ENCODE data around the gene SH3RF3.

Gene SH3RF3

DNA sequence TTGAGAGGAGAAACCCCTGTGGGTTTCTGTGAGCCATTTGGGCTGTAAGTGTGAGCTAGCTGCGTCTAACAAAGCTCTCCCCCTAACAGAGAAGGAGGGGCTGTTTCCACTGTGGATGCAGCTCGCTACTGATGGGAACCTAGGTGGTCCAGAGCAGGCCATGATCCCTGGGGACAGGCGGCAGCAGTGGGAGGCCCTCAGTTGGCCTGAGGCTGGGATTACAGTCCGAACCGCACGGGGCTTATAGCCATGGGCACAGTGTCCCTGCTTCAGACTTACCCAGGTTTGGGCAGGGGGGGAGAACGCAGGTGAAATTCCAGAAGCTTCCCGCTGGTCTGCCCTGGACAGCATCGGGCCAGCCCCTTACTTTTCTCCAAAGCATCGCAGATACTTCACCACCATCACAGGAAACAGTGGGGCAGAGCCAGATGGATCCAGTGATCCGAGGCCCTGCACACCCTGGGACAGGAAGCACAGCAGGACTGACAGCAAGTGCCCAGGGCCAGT lies 345.4 kb downstream of the SH3RF3 start:
- in situ Hi-C loops (cut with HindIII; ENCODE audit: low sequenced_read_pairs), result no loop called here

DNA sequence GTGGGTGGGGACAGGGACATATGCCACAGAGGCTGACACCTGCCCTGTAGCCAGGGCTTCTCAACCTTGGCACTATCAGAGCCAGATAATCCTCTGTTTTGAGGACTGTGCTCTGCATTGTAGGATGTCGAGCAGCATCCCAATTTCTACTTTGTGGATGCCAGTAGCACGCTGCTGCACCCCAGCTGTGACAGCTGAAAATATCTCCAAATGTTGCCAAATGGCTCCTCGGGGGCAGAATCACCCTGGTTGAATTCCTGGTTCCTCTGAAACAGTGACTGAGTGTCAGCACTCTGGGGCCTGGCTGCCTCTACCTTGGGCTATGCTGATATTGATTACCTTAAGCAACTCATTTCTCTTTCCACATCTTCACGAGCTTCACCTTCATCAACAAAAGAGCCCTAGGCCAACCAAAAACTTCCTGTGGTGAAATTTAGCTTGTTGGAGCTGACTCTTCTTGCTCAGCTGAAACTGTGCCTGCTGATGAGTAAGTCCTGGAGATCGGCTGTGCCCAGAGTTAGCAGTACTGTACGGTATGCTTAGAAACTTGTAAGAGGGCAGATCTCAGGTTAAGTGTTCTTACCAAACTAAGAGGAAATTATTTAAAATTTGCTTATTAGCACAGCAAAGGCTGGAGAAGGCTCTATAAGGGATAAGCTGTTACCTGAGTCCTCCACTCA lies 346.7 kb downstream of the SH3RF3 start:
- in situ Hi-C loops (cut with HindIII; ENCODE audit: low sequenced_read_pairs), result no loop called here

- in situ Hi-C loops (cut with HindIII; ENCODE audit: low sequenced_read_pairs), result no loop called here
These were observed 347.8 kb downstream of the SH3RF3 start for GRCh38 chr2:109476641-109477441.

GRCh38 chr2:109478906-109479493 lies 350.0 kb downstream of the SH3RF3 start:
- in situ Hi-C loops (cut with HindIII; ENCODE audit: low sequenced_read_pairs), result no loop called here

GRCh38 chr2:109479804-109480203 lies 350.8 kb downstream of the SH3RF3 start:
- in situ Hi-C loops (cut with HindIII; ENCODE audit: low sequenced_read_pairs), result loop anchor here (10.0 kb wide), 1 partner anchor 345 kb away; no protein-coding TSS in a partner anchor

DNA sequence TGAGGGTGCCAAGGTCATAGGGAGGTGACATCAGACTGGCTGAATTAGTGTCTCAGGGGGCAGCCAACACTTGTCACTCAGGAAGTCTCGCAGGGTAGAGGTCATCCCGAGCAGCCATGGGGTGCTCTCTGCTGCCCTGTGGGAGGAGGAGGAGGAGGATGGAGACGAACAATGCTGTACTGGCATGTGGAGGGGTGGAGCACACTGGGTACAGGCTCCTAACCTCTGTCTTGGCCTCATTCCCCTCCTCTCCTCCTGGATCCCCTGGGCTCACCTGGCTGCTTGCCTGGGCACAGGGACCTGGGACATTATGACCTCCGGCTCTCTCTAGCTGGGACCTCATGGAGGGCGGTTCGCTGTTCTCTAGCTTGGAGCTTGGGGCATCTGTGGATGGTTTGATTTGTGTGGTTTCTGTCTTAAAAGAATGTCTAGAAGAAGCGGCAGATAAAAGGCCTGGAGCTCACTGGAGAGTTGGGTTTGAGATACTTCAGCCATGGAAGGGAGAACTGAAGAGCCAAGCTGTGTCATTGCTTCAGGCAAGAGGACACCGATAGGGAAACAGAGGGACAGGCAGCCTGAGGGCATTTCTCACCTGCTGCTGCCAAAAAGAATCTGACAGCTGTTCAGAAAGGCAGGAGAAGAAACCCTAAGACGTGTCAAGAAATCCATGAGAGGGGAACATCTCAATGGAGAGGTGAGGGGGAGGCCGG lies 351.6 kb downstream of the SH3RF3 start:
- in situ Hi-C loops (cut with HindIII; ENCODE audit: low sequenced_read_pairs), result loop anchor here (10.0 kb wide), 1 partner anchor 346 kb away; no protein-coding TSS in a partner anchor

DNA sequence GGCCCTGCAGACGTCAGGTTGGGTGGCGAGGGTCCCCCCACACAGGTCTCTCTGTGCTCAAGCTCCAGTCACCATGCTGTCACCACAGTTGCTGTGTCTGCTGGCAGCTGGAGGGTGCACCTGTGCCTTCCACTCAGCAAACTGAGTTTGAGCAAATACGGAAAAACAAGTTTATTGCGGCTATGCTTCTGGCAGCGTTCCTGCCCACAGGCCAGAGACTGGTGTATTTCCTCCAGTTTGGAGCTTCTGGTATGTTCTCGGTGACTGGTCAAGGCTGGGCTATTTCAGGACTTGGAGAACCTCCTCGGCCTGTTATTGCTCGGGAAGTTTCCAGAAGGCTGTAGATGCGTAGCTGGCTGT lies 352.2 kb downstream of the SH3RF3 start:
- in situ Hi-C loops (cut with HindIII; ENCODE audit: low sequenced_read_pairs), result loop anchor here (10.0 kb wide), 1 partner anchor 346 kb away; no protein-coding TSS in a partner anchor

DNA sequence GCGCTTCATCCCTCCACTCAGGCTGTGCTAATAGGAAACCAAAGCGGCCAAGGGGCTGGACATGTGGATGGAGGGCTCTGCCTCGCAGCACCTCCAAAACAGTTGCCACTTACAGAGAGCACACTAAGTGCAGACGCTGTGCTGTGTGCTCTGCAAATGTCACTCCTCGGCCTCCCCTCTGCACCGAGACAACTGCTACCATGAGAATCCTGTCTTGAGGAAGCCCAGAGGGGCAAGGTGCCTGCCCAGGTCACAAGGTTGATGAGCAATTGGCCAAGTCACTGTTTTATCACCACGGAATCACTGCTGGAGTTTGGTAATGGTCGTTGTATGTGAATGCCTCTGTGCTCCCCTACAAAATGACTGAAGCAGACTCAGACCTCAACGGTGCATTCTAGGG lies 352.6 kb downstream of the SH3RF3 start:
- in situ Hi-C loops (cut with HindIII; ENCODE audit: low sequenced_read_pairs), result loop anchor here (10.0 kb wide), 1 partner anchor 347 kb away; no protein-coding TSS in a partner anchor

DNA sequence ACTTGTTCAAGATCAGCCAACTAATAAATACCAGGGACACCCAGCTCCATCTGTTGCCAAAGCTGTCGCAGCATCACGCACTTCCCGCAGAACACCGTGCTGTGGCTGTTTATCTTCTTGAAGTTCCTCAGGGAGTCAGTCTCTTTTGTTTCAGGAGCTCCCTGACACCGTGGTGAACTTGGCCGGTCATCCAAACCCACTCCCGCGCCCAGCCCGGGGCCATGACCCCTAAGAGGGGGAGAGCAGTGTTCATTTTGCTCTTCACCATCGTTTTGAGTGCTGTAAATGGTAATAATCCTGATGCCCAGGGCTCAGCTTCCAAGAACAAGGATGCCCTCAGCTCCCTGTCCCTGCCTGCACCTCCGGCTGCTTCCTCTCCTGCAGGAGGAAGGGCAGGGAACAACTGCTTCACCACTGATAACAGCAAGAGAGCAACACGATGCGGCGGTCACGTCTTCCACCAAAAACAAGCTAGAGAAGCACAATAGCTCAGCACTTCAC lies 353.4 kb downstream of the SH3RF3 start:
- in situ Hi-C loops (cut with HindIII; ENCODE audit: low sequenced_read_pairs), result loop anchor here (10.0 kb wide), 1 partner anchor 348 kb away; no protein-coding TSS in a partner anchor

DNA sequence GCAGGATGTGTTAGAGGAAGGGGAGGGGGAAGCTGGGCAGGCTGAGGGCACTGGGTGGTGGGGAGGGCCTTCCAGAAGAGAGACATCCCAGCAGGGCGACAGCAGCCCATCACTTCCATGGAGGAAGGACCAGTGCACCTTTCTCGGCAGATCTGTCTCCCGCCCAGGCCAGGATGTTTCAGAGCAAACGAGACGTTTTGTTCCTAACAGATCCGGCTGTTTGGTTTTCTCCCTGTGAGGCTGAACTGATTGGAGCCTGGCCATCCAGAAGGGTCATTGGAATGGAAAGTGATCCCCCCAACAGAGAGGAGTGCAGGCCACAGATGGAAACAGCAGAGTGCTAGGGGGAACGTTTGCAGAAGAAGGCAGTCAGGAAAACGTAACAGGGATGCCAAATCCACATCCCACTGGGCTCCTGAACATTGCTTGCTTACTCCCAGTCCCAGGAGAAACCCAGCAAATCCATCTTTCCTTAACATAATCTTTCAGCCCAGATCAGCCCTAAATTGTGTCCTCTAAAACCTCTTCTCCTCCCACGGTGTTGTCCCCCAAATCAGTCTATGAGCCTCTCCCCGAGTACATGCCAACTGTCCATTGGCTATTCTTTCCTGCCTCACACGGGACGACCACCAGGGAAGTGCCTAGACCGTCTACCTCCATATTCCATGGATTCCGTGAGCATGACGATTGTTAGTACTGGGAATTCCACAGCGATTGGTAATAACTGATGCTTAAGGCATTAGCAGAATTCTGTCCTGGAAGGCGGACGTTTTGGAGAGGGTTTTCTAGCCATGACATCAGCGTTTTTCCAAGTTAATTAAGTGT lies 357.9 kb downstream of the SH3RF3 start:
- in situ Hi-C loops (cut with HindIII; ENCODE audit: low sequenced_read_pairs), result loop anchor here (10.0 kb wide), 1 partner anchor 352 kb away; no protein-coding TSS in a partner anchor

GRCh38 chr2:109487536-109487869 lies 358.5 kb downstream of the SH3RF3 start:
- in situ Hi-C loops (cut with HindIII; ENCODE audit: low sequenced_read_pairs), result loop anchor here (10.0 kb wide), 1 partner anchor 353 kb away; no protein-coding TSS in a partner anchor

- in situ Hi-C loops (cut with HindIII; ENCODE audit: low sequenced_read_pairs), result loop anchor here (10.0 kb wide), 1 partner anchor 353 kb away; no protein-coding TSS in a partner anchor
These were observed 359.1 kb downstream of the SH3RF3 start for GRCh38 chr2:109487871-109488655.

- in situ Hi-C loops (cut with HindIII; ENCODE audit: low sequenced_read_pairs), result loop anchor here (10.0 kb wide), 1 partner anchor 354 kb away; no protein-coding TSS in a partner anchor
These were observed 360.3 kb downstream of the SH3RF3 start for GRCh38 chr2:109489296-109489695.

DNA sequence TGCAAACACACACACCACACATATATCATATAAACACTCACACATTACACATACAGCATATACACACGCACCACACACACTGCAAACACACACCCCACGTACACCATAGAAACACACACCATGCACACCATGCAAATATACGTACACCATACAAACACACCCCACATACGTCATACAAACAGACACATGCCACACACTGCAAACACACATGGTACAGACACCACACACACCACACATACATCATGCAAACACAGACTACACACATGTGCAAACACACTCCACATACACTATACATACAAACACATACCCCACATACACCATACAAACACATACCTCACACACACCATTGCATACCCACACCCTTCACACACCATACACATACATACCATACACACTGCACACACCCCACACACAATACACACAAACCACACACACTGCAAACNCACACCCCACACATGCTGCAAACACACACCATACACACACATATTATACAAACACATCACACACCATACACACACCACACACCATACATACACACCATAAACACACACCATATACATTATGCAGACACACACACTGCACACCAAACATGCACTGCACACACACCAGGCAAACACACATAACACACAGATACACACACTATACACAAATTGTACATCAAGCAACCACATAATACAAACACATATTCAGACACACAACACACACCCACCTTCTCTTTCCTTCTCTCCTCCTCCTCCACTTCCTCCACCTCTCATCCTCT lies 364.4 kb downstream of the SH3RF3 start:
- in situ Hi-C loops (cut with HindIII; ENCODE audit: low sequenced_read_pairs), result no loop called here

DNA sequence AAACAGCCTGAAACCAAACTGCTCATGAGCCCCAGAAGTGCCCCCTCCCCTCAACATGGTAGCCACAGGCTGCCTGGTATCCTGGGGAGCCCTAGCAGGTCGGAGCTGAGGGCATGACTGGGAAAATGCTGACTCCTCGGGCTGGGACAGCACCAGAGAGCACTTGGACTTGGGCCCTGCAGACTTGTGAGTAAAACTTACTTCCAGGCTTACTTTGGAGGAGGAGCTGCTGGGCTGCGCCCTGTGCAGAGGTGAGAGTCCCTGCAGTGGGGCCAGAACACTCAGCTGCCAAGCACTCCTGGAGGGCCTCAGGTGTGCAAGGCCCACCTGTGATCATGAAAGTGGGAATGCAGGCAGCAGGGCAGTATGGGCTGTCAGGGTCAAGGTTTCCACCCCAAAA lies 365.3 kb downstream of the SH3RF3 start:
- in situ Hi-C loops (cut with HindIII; ENCODE audit: low sequenced_read_pairs), result no loop called here

- in situ Hi-C loops (cut with HindIII; ENCODE audit: low sequenced_read_pairs), result no loop called here
These were observed 368.5 kb downstream of the SH3RF3 start for GRCh38 chr2:109497463-109497862.

DNA sequence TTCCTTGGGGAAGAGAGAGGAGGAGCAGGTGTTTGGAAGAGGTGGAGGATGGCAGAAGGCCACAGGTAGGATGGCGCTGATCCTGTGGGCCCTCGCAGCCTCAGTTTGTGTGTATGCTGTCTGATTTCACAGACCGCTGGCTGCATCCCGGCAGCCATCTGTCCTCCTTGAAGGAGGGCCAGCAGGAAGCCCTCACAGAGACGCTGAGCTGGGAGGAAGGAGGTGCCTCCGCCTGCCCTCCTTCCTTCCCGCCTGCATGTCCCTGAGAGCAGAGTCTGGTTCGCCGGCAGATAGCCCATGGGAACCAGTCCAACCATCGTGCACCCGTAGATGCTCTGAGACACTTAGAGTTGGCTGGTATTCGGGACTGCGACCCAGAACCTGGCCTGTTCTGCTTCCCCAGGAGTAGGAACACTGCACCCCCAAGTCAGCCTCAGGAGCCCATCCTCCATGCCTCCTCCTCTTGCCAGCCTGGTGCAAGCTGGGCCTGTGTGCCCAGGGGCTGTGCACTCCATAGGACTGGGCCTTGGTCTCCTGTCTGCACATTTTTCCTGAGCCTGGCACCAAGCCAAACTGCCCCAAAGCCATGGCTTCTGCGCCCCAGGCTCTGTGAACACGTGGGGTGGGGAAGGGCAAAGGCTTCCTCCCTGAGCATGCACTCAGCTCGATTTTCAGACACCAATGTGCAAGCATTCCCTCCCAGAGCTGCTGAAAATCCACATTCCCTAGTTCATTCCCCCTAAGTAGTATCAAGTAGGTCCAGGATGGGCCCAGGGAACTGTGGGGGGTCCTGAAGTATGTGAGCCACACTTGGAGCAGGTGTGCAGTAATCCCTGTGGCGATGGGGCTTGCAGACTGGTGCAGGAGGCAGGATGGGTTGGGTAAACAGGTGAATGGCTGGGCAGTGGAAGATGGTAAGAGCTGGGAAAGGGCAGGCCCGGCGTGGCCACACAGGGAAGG lies 369.2 kb downstream of the SH3RF3 start:
- in situ Hi-C loops (cut with HindIII; ENCODE audit: low sequenced_read_pairs), result no loop called here
